WTC11 (cell line): ENCODE data around the gene MAP3K1.

Experiments used
- ATF1 ChIP-seq: sonication (generic); formaldehyde crosslinking; IDR thresholded peaks from 2 replicates; pipeline ENCODE4 v1.8.1; 2023; ENCODE audit warnings: mild to moderate bottlenecking, moderate library complexity, missing genetic modification reagents
- ELF4 ChIP-seq: sonication (generic); formaldehyde crosslinking; IDR thresholded peaks from 2 replicates; pipeline ENCODE4 v1.8.1; 2022; ENCODE audit warnings: low read depth, mild to moderate bottlenecking, moderate library complexity, missing genetic modification reagents
- FOXK1 ChIP-seq: sonication (generic); formaldehyde crosslinking; IDR thresholded peaks from 2 replicates; pipeline ENCODE4 v1.8.0; 2022; ENCODE audit warnings: mild to moderate bottlenecking, moderate library complexity, missing genetic modification reagents
- JUN ChIP-seq: sonication (generic); formaldehyde crosslinking; IDR thresholded peaks from 2 replicates; pipeline ENCODE4 v1.8.0; 2023; ENCODE audit warnings: mild to moderate bottlenecking, missing genetic modification reagents
- MXD4 ChIP-seq: fragments of 250-450 bp; sonication (Bioruptor Pico); IDR thresholded peaks from 2 replicates; pipeline ENCODE4 v1.8.0; 2021; ENCODE audit warnings: mild to moderate bottlenecking, moderate library complexity, borderline replicate concordance
- OVOL2 ChIP-seq: fragments of 250-450 bp; sonication (Bioruptor Pico); IDR thresholded peaks from 2 replicates; pipeline ENCODE4 v1.9.0; 2021; ENCODE audit warnings: mild to moderate bottlenecking, borderline replicate concordance
- TEAD4 ChIP-seq: sonication (generic); formaldehyde crosslinking; IDR thresholded peaks from 2 replicates; pipeline ENCODE4 v1.8.0; 2022; ENCODE audit warnings: mild to moderate bottlenecking, missing genetic modification reagents
- TP53 ChIP-seq: sonication (generic); formaldehyde crosslinking; IDR thresholded peaks from 2 replicates; pipeline ENCODE4 v1.8.1; 2023; ENCODE audit warnings: mild to moderate bottlenecking, missing genetic modification reagents
- ZNF138 ChIP-seq: sonication (generic); formaldehyde crosslinking; conservative IDR thresholded peaks from 2 replicates; pipeline ENCODE4 v1.8.1; 2022; ENCODE audit warnings: mild to moderate bottlenecking, moderate library complexity, missing genetic modification reagents
- TF ChIP-seq, protein P1 (sequence below): sonication (generic); formaldehyde crosslinking; IDR thresholded peaks from 2 replicates; pipeline ENCODE4 v1.8.0; 2022; ENCODE audit warnings: mild to moderate bottlenecking, missing genetic modification reagents
- TF ChIP-seq, protein P2 (sequence below): fragments of 200-600 bp; IDR thresholded peaks from 2 replicates; pipeline ENCODE4 v1.8.0; 2022; ENCODE audit warnings: antibody characterized with exemption
- TF ChIP-seq, protein P3 (sequence below): sonication (generic); formaldehyde crosslinking; conservative IDR thresholded peaks from 2 replicates; pipeline ENCODE4 v1.8.1; 2023; ENCODE audit warnings: mild to moderate bottlenecking, low read depth, missing genetic modification reagents, moderate library complexity
- TF ChIP-seq, protein P4 (sequence below): sonication (generic); formaldehyde crosslinking; conservative IDR thresholded peaks from 2 replicates; pipeline ENCODE4 v1.8.1; 2022; ENCODE audit warnings: mild to moderate bottlenecking, missing genetic modification reagents
- TF ChIP-seq, protein P5 (sequence below): sonication (generic); formaldehyde crosslinking; IDR thresholded peaks from 2 replicates; pipeline ENCODE4 v1.8.1; 2023; ENCODE audit warnings: mild to moderate bottlenecking, missing genetic modification reagents, moderate library complexity

DNA sequence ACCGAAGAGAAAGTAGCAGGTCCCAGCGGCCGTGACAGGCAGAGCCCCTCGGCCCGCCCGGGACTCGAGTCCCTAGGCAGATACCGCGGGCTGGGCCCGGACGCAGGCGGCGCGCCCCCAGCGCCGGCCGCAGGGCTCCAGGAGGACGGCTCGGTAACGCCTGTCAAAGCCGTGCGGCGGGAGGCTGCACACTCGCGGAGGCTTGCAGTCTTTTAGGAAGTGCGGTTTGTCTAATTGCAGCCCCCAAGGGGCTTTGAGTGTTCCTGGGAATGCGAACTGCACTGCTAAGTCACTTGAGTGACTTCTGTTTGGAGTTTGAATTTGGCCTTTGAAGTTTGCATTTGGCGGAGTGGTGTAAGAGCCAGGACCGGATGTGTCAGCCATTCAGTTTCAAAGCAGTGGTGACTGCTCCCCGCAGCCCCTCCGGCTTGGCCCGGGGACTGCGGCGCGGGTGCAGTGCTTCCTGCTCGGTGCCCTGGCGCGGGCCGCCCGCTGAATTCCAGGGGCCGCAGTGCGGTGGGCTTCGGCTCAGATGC is 1.3 kb downstream of the MAP3K1 start:
- TF ChIP-seq JUN (CRISPR knock-in tag), result no peak
- TF ChIP-seq, protein P1, sequence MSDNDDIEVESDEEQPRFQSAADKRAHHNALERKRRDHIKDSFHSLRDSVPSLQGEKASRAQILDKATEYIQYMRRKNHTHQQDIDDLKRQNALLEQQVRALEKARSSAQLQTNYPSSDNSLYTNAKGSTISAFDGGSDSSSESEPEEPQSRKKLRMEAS (CRISPR knock-in tag), result no peak
- TF ChIP-seq OVOL2, result no peak
- TF ChIP-seq, protein P2, sequence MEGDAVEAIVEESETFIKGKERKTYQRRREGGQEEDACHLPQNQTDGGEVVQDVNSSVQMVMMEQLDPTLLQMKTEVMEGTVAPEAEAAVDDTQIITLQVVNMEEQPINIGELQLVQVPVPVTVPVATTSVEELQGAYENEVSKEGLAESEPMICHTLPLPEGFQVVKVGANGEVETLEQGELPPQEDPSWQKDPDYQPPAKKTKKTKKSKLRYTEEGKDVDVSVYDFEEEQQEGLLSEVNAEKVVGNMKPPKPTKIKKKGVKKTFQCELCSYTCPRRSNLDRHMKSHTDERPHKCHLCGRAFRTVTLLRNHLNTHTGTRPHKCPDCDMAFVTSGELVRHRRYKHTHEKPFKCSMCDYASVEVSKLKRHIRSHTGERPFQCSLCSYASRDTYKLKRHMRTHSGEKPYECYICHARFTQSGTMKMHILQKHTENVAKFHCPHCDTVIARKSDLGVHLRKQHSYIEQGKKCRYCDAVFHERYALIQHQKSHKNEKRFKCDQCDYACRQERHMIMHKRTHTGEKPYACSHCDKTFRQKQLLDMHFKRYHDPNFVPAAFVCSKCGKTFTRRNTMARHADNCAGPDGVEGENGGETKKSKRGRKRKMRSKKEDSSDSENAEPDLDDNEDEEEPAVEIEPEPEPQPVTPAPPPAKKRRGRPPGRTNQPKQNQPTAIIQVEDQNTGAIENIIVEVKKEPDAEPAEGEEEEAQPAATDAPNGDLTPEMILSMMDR, result no peak
- no peak for TF ChIP-seq MXD4 (CRISPR knock-in tag)
- TF ChIP-seq, protein P3, sequence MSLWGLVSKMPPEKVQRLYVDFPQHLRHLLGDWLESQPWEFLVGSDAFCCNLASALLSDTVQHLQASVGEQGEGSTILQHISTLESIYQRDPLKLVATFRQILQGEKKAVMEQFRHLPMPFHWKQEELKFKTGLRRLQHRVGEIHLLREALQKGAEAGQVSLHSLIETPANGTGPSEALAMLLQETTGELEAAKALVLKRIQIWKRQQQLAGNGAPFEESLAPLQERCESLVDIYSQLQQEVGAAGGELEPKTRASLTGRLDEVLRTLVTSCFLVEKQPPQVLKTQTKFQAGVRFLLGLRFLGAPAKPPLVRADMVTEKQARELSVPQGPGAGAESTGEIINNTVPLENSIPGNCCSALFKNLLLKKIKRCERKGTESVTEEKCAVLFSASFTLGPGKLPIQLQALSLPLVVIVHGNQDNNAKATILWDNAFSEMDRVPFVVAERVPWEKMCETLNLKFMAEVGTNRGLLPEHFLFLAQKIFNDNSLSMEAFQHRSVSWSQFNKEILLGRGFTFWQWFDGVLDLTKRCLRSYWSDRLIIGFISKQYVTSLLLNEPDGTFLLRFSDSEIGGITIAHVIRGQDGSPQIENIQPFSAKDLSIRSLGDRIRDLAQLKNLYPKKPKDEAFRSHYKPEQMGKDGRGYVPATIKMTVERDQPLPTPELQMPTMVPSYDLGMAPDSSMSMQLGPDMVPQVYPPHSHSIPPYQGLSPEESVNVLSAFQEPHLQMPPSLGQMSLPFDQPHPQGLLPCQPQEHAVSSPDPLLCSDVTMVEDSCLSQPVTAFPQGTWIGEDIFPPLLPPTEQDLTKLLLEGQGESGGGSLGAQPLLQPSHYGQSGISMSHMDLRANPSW (CRISPR knock-in tag), result no peak
- TF ChIP-seq ATF1, result no peak
- no peak for TF ChIP-seq ELF4 (CRISPR knock-in tag)
- TF ChIP-seq, protein P4, sequence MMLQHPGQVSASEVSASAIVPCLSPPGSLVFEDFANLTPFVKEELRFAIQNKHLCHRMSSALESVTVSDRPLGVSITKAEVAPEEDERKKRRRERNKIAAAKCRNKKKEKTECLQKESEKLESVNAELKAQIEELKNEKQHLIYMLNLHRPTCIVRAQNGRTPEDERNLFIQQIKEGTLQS, result no peak
- no peak for TF ChIP-seq FOXK1 (CRISPR knock-in tag)
- no peak for TF ChIP-seq ZNF138 (CRISPR knock-in tag)
- TF ChIP-seq TP53 (CRISPR knock-in tag), result no peak
- TF ChIP-seq, protein P5, sequence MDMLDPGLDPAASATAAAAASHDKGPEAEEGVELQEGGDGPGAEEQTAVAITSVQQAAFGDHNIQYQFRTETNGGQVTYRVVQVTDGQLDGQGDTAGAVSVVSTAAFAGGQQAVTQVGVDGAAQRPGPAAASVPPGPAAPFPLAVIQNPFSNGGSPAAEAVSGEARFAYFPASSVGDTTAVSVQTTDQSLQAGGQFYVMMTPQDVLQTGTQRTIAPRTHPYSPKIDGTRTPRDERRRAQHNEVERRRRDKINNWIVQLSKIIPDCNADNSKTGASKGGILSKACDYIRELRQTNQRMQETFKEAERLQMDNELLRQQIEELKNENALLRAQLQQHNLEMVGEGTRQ (CRISPR knock-in tag), result no peak
- TF ChIP-seq TEAD4 (CRISPR knock-in tag), result no peak
